Ovary (tissue), 9 donors: ENCODE measurements around the gene ERC1. TPM values are rescaled to one million over a fixed set of nuclear protein-coding genes. Genes with fewer than 3 reads are reported as not detected.

Experiments used
- DNase-seq, 5 donors: peaks; one replicate each; pipeline ENCODE4 v3.0.0-alpha.2; 2019 to 2020
- H3K27ac ChIP-seq, 2 donors: fragments of 200-600 bp; one replicate each; pipeline versions ENCODE4 v1.5.1 to v1.8.0; 2019 to 2022
- H3K27me3 ChIP-seq: fragments of 200-600 bp; one replicate; pipeline ENCODE4 v1.8.0; 2022
- H3K36me3 ChIP-seq: fragments of 200-600 bp; sonication (generic); one replicate; pipeline ENCODE4 v1.5.1; 2019
- H3K4me1 ChIP-seq: one replicate; pipeline ENCODE4 v1.8.1; 2013; ENCODE audit warnings: mild to moderate bottlenecking, moderate library complexity; ENCODE audit not compliant: insufficient read depth
- H3K4me3 ChIP-seq: fragments of 200-600 bp; sonication (generic); one replicate; pipeline ENCODE4 v1.5.1; 2017
- H3K9me3 ChIP-seq, 2 donors: fragments of 200-600 bp in 1 of 2; sonication (generic) in 1 of 2; one replicate each; pipeline versions ENCODE4 v1.5.1 to v1.8.1; 2013 to 2019; ENCODE audit warnings: mild to moderate bottlenecking in 1 of 2, moderate library complexity in 1 of 2
- EP300 ChIP-seq: sonication (generic); formaldehyde crosslinking; IDR thresholded peaks from one replicate; pipeline ENCODE4 v1.6.1; 2017; ENCODE audit warnings: antibody characterized with exemption
- POLR2A ChIP-seq: fragments of 450-650 bp; IDR thresholded peaks from one replicate; pipeline ENCODE4 v1.6.1; 2017; ENCODE audit warnings: antibody characterized with exemption, mild to moderate bottlenecking, moderate library complexity
- WGBS, 3 donors: extraction: QIAGEN DNeasy Blood & Tissue Kit in 1 of 3; methylation state at CpG; one replicate each; pipeline versions ENCODE4 v1.1.5 to v1.1.7; 2013 to 2017; 5-methylcytosine and 5-hydroxymethylcytosine counted together
- intact Hi-C, 4 donors: fragments of 100-400 bp; cut with DNase I; formaldehyde crosslinking; loops; one replicate each; pipeline versions ENCODE4 v1.11.0 to v1.15.1; 2022 to 2023
- polyA plus RNA-seq, 2 donors: library from polyadenylated mRNA; stranded (reverse); fragments of 200-250 nt in 1 of 2; fragments of 350-450 nt in 1 of 2; fragmentation: Illumina TruSeq in 1 of 2; extraction: RNeasy Lipid Tissue Mini Kit (QIAGEN cat#74804) in 1 of 2; gene quantifications; one replicate each; pipeline ENCODE4 v1.2.3, GENCODE V29; 2013 to 2014
- total RNA-seq, 7 donors: library from RNA; depleted of rRNA in 2 of 7; stranded (reverse); fragments of >200 nt in 2 of 7; fragmentation: NEBNext Ultra II Directional in 3 of 7; extraction: Animal tissue kit (Norgen Biotek cat#: 25700) in 3 of 7; gene quantifications; one replicate each; pipeline versions ENCODE4 v1.1.0 to v1.2.4, GENCODE V29; 2016 to 2023
- TF ChIP-seq, protein P1 (sequence below), 3 donors: fragments of 450-650 bp in 2 of 3; fragments of 200-600 bp in 1 of 3; IDR thresholded peaks; one replicate each; pipeline versions ENCODE4 v1.5.1 to v1.8.0; 2016 to 2022; ENCODE audit warnings: antibody characterized with exemption in 3 of 3, mild to moderate bottlenecking in 1 of 3
- donor health status: DM: no; HTN: no; CAD: no; lungs with moderate emphysema.
- donor health status: DM: no; HTN: no; CAD: no.
- donor health status: Bipolar disorder and iron deficiency.
- donor health status: DM: yes; HTN: yes; CAD: no.
- donor health status: DM: no; HTN: no; CAD: no.
- donor health status: DM: yes; HTN: yes; CAD: no.

ERC1 gene
- total and polyA plus RNA-seq, 9 donors = 10.4 to 65.2 (median 51.6) TPM

DNA sequence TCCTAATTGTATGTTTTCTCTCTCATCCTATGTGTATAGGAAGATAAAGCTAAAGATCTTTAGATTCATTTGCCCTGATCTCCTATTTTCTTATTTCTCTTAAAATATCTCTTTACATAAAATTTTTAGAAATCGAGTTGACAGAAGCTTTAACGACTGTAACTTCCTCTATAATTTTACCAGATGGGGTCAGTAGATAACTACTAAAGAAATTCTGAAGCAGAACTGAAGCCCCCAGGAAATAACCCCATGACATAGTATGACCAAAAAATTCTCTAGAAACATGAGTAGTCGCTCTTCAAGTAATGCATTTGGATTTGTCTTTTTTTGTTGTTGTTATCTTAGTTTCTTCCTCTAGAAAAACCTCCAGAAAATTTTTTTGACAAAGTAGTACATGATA lies 288.0 kb downstream of the ERC1 start:
- peaks cover 1% of the 10 kb centered on the region for H3K4me1 ChIP-seq
- H3K36me3 ChIP-seq = no peaks in the 10 kb centered on the region
- intact Hi-C loops = no loop called here
- no peak for TF ChIP-seq POLR2A
- TF ChIP-seq, protein P1, sequence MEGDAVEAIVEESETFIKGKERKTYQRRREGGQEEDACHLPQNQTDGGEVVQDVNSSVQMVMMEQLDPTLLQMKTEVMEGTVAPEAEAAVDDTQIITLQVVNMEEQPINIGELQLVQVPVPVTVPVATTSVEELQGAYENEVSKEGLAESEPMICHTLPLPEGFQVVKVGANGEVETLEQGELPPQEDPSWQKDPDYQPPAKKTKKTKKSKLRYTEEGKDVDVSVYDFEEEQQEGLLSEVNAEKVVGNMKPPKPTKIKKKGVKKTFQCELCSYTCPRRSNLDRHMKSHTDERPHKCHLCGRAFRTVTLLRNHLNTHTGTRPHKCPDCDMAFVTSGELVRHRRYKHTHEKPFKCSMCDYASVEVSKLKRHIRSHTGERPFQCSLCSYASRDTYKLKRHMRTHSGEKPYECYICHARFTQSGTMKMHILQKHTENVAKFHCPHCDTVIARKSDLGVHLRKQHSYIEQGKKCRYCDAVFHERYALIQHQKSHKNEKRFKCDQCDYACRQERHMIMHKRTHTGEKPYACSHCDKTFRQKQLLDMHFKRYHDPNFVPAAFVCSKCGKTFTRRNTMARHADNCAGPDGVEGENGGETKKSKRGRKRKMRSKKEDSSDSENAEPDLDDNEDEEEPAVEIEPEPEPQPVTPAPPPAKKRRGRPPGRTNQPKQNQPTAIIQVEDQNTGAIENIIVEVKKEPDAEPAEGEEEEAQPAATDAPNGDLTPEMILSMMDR (IDR thresholded peaks at IDR 0.05) = no peak
- TF ChIP-seq EP300 = no peak
- WGBS, 3 donors = 71 to 80% (median 75%) methylated on average over 3 of the region's 3 CpGs
- no peak overlapping the region for H3K27ac ChIP-seq
- no peaks in the 10 kb centered on the region for H3K27me3 ChIP-seq
- DNase-seq = no peak
- H3K9me3 ChIP-seq = no peaks in the 10 kb centered on the region
- no peak overlapping the region for H3K4me3 ChIP-seq

DNA sequence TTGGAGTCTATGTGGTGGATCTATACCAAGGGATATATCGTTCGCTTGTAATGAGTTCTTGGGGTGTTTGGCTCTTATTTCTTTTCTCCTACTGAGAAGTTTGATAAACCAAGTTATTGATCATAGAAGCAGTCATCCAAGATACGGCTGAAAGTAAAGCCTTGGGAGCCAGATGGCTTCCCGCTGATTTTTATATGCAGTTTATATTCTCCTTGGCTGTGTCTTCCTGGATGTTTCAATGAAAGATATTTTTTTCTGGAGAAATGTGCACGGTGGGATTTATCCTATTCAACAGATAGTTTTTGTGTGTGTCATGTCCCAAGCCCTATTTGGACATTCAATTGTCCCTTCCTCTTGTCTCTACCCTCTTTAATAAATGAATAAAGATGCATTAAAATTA lies 289.0 kb downstream of the ERC1 start:
- no peak overlapping the region for H3K27ac ChIP-seq
- H3K4me3 ChIP-seq = no peak overlapping the region
- no peaks in the 10 kb centered on the region for H3K36me3 ChIP-seq
- intact Hi-C loops = no loop called here
- no peaks in the 10 kb centered on the region for H3K27me3 ChIP-seq
- no peak for DNase-seq
- TF ChIP-seq EP300 = no peak
- no peak for TF ChIP-seq POLR2A
- TF ChIP-seq, protein P1 (IDR thresholded peaks at IDR 0.05) = no peak
- 92 to 95% (median 94%) methylated on average over 5 of the region's 5 CpGs for WGBS, 3 donors
- H3K4me1 ChIP-seq = peaks cover 1% of the 10 kb centered on the region
- no peaks in the 10 kb centered on the region for H3K9me3 ChIP-seq

DNA sequence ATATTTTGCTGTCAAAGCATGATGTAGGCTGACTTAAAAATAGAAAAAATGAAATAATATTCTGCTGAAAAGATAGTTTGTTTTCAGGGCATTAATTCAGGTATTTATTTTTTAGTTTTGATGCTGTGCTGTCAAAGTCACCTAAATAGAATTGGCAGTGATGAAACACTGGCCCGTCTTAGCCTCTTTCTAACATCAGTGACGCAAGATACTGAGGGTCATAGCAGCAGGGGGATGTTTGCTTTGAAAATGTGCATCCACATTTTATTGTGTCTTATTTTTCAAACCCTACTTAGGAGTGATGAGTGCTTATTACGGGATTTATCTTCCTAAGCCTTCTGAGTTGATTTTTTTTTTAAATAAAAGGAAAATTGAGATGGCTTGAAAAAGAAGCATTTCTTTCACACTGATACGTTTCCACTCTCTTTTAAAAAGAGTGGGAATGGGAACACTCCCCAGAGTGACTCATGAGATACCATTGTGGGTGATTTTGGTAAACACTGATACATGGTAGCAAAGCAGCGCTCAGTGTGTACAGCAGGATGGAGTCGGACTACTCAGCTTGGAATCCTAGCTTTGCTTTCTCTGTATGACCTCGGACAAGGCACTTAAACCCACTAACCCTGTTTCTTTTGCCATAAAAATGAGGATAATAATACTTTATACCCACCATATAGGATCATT lies 290.8 kb downstream of the ERC1 start:
- Histone ChIP-seq H3K27ac (peak overlapping the region in 1 of 2 donors; percentile 65), H3K9me3 (no peaks in the 10 kb centered on the region), H3K36me3 (no peaks in the 10 kb centered on the region), H3K4me1 (peaks cover 1% of the 10 kb centered on the region), H3K4me3 (no peak overlapping the region), H3K27me3 (no peaks in the 10 kb centered on the region)
- intact Hi-C loops = no loop called here
- DNase-seq = peak in 2 of 5 donors; percentile 21 to 41
- TF ChIP-seq EP300 (no peak), POLR2A (no peak)
- TF ChIP-seq, protein P1 (IDR thresholded peaks at IDR 0.05) = no peak
- WGBS, 3 donors = 17 to 29% (median 19%) methylated on average over 7 of the region's 7 CpGs

DNA sequence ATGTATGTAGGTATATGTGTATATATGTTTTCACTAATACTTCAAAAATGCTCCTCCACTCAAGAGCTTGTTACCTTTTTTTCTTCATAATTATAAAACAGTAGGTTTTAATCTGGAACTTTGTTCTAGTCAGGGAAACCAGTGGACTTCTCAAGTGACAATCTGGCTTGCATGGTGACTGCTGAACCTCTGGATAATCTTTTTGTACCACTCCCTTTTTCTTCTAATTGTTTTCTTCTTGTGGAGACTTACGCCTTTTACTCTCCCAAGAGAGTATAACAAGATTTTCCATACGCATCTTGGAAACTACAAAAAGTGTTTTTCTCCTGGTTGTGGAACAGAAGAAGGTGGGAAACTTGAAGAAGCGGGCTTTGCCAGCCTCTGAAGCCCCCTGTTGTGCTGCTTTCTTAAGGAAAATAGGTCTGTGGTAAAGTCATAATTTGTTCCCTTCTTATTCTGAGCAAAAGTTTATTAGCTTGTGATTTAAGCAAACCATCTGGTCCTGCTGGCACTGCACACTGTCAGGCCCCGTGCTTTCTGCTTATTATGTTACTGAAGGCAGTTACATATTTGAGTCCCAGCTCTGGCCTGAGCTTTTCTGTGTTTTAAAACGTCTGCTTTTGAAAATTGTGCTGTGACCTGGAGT lies 291.8 kb downstream of the ERC1 start:
- H3K4me1 ChIP-seq = peaks cover 1% of the 10 kb centered on the region
- DNase-seq = peak; percentile 41 to 62 (median 51)
- H3K27ac ChIP-seq = peak overlapping the region in 1 of 2 donors; percentile 65
- no peaks in the 10 kb centered on the region for H3K27me3 ChIP-seq
- H3K36me3 ChIP-seq = no peaks in the 10 kb centered on the region
- H3K9me3 ChIP-seq = no peaks in the 10 kb centered on the region
- intact Hi-C loops = no loop called here
- WGBS, 3 donors = 31 to 35% (median 32%) methylated on average over 5 of the region's 5 CpGs
- TF ChIP-seq, protein P1 (IDR thresholded peaks at IDR 0.05) = no peak
- TF ChIP-seq EP300 (no peak), POLR2A (no peak)
- H3K4me3 ChIP-seq = no peak overlapping the region
